ENCODE results near the gene FNBP1L. TPM values are rescaled to one million over a fixed set of nuclear protein-coding genes. Genes with fewer than 3 reads are reported as not detected.

The FNBP1L gene
- total RNA-seq, 1 experiment from 2014 or later: 119 TPM

DNA sequence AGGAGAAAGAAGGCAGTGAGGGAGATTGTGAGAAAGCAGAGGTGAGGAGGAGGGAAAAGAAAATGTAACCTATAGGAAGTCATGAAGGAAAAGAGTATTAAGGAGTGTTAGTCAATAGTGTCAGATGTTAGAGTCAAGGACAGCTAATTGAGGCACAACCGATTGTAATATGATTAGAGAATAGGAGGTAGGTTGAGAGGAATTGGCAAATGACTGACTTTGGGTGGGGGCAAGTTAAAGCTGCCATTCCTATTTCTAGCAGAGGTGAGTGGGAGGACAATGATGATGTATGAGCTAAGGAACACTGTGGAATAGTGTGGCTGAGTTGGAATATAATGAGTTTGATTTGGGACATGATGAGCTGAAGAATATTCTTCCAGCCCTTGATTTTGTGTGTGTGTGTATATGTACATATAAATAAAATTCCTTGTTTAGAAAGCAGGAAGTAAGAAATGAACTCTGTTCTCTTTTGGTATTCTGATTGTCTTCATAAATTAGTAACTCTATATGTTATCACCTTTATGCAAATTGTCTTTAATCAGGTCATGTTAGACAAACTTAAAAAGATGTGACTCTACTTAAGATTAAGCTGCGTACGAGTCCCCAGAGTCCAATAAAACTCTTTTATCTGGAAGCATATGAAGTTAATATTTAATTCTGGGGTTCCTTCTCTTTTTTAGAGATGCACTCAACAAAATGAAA, 98.4 kb downstream of the FNBP1L start:
- Histone ChIP-seq H3K27ac (ENCODE audit: insufficient read length, low read depth, low read length) (no peak overlapping the region), H4K20me1 (ENCODE audit: control insufficient read depth, insufficient read depth, insufficient read length) (no peaks in the 10 kb centered on the region), H3K4me1 (ENCODE audit: insufficient read depth, low read length) (no peaks in the 10 kb centered on the region), H4K8ac (replicated peaks; ENCODE audit: insufficient read length, low read depth, low read length) (no peak overlapping the region), H2AK5ac (ENCODE audit: insufficient read length, low read length) (no peak overlapping the region), H3K4me2 (ENCODE audit: insufficient read depth, insufficient read length, low read length) (no peak overlapping the region), H2AFZ (ENCODE audit: low read length) (no peak overlapping the region), H3K27me3 (ENCODE audit: insufficient read depth, low read length) (no peaks in the 10 kb centered on the region), H3K9me3 (ENCODE audit: control insufficient read depth, low read depth, low read length) (no peaks in the 10 kb centered on the region), H3K14ac (ENCODE audit: insufficient read depth, low read length) (no peak overlapping the region), H4K91ac (ENCODE audit: insufficient read length, low read depth, low read length) (no peak overlapping the region), H4K5ac (ENCODE audit: insufficient read length, low read depth, low read length) (no peak overlapping the region), H3K9ac (ENCODE audit: extremely low read depth, insufficient read length, low read length) (no peak overlapping the region), H3K56ac (ENCODE audit: insufficient read length, low read depth, low read length) (no peak overlapping the region), H3T11ph (ENCODE audit: low read length) (no peak overlapping the region), H3K79me1 (ENCODE audit: insufficient read depth, low read depth, low read length, poor library complexity, severe bottlenecking) (no peaks in the 10 kb centered on the region), H3K23ac (ENCODE audit: insufficient read length, low read depth, low read length) (no peak overlapping the region), H3K4ac (ENCODE audit: low read depth, low read length) (no peak overlapping the region), H3K18ac (ENCODE audit: insufficient read length, low read depth, low read length) (no peak overlapping the region), H2BK5ac (ENCODE audit: insufficient read length, low read length) (no peak overlapping the region), H2BK12ac (ENCODE audit: insufficient read length, low read depth, low read length) (no peak overlapping the region), H3K23me2 (ENCODE audit: insufficient read length, low read depth, low read length, poor library complexity, severe bottlenecking) (no peaks in the 10 kb centered on the region), H3K79me2 (ENCODE audit: insufficient read depth, low read length) (no peaks in the 10 kb centered on the region), H2BK120ac (ENCODE audit: low read depth, low read length, poor library complexity, severe bottlenecking) (no peak overlapping the region), H2BK15ac (ENCODE audit: low read depth, low read length) (no peak overlapping the region), H2BK20ac (ENCODE audit: low read depth, low read length, poor library complexity, severe bottlenecking) (no peak overlapping the region)
- Mint-ChIP-seq H3K4me1 (peaks cover 9 to 15% of the 10 kb centered on the region in 2 experiments), H3K4me3 (no peak overlapping the region), H3K36me3 (ENCODE audit: insufficient read depth in 1 of 3, low read depth in 3 of 3) (peaks cover 3 to 73% (median 55%) of the 10 kb centered on the region in 3 experiments; a peak in 6 of 7 replicates), H3K27ac (peak overlapping the region in 1 of 3 experiments; percentile 65; a peak in 3 of 7 replicates), H3K9me3 (no peaks in the 10 kb centered on the region), H3K27me3 (ENCODE audit: low read depth) (no peaks in the 10 kb centered on the region; the same call in 1 of the 2 replicates)
- no peak for DNase-seq
- TF ChIP-seq, protein P1, sequence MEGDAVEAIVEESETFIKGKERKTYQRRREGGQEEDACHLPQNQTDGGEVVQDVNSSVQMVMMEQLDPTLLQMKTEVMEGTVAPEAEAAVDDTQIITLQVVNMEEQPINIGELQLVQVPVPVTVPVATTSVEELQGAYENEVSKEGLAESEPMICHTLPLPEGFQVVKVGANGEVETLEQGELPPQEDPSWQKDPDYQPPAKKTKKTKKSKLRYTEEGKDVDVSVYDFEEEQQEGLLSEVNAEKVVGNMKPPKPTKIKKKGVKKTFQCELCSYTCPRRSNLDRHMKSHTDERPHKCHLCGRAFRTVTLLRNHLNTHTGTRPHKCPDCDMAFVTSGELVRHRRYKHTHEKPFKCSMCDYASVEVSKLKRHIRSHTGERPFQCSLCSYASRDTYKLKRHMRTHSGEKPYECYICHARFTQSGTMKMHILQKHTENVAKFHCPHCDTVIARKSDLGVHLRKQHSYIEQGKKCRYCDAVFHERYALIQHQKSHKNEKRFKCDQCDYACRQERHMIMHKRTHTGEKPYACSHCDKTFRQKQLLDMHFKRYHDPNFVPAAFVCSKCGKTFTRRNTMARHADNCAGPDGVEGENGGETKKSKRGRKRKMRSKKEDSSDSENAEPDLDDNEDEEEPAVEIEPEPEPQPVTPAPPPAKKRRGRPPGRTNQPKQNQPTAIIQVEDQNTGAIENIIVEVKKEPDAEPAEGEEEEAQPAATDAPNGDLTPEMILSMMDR (conservative IDR thresholded peaks at IDR 0.05): no peak
- WGBS (ENCODE audit: extremely low coverage, insufficient read length, low lambda C conversion rate): no CpG with 5 or more reads among the region's 3 CpGs
